ENCODE measurements around the gene SPATA24. TPM values are rescaled to one million over a fixed set of nuclear protein-coding genes. Genes with fewer than 3 reads are reported as not detected.

SPATA24 gene, protein sequence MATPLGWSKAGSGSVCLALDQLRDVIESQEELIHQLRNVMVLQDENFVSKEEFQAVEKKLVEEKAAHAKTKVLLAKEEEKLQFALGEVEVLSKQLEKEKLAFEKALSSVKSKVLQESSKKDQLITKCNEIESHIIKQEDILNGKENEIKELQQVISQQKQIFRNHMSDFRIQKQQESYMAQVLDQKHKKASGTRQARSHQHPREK
- 3.9 and 5.2 TPM in 2 replicates for total RNA-seq

DNA sequence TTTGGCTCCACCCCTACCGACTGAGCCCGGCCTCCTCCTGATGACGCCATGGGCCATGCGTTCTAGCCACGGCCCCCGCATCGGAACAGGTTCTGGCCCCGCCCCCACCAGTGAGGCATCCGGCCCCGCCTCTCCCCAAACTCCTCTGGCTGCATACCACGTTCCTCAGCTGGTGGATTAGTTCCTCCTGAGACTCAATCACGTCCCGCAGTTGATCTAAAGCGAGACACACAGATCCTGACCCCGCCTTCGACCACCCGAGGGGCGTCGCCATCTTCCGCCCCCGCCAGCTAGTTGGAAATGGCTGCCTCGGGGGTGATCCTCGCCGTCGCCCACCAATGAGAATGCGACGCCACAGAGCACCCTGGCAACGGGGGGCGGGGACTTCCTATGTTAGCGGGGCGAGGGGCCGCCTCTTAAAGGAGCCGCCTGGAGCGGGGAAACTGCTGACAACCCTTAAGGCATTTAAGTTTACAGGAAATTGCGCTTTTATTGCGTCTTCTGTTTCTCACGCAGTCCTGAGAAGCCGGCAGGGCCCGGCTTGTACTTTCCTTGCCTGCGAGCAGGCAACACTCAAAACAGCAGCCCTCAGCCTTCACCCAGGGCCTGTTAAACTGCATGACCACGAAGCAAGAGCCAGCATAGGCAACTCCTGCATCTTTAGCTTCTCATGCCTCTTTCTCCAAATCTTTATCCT lies at the start of gene SPATA24:
Gene SPATA24, minus strand, starts transcription at position 303 of the 697 bp plus-strand sequence. Its CDS starts 29 bp downstream, at position 274.
- TF ChIP-seq, protein P1, sequence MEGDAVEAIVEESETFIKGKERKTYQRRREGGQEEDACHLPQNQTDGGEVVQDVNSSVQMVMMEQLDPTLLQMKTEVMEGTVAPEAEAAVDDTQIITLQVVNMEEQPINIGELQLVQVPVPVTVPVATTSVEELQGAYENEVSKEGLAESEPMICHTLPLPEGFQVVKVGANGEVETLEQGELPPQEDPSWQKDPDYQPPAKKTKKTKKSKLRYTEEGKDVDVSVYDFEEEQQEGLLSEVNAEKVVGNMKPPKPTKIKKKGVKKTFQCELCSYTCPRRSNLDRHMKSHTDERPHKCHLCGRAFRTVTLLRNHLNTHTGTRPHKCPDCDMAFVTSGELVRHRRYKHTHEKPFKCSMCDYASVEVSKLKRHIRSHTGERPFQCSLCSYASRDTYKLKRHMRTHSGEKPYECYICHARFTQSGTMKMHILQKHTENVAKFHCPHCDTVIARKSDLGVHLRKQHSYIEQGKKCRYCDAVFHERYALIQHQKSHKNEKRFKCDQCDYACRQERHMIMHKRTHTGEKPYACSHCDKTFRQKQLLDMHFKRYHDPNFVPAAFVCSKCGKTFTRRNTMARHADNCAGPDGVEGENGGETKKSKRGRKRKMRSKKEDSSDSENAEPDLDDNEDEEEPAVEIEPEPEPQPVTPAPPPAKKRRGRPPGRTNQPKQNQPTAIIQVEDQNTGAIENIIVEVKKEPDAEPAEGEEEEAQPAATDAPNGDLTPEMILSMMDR (IDR thresholded peaks at IDR 0.05; ENCODE audit: insufficient read depth, low read depth, low read length): no peak
- DNase-seq (ENCODE audit: low read depth): peak; percentile 99
- H3K4me3 ChIP-seq (ENCODE audit: low read depth, low read length): peak within 1 kb of the TSS; percentile 64

DNA sequence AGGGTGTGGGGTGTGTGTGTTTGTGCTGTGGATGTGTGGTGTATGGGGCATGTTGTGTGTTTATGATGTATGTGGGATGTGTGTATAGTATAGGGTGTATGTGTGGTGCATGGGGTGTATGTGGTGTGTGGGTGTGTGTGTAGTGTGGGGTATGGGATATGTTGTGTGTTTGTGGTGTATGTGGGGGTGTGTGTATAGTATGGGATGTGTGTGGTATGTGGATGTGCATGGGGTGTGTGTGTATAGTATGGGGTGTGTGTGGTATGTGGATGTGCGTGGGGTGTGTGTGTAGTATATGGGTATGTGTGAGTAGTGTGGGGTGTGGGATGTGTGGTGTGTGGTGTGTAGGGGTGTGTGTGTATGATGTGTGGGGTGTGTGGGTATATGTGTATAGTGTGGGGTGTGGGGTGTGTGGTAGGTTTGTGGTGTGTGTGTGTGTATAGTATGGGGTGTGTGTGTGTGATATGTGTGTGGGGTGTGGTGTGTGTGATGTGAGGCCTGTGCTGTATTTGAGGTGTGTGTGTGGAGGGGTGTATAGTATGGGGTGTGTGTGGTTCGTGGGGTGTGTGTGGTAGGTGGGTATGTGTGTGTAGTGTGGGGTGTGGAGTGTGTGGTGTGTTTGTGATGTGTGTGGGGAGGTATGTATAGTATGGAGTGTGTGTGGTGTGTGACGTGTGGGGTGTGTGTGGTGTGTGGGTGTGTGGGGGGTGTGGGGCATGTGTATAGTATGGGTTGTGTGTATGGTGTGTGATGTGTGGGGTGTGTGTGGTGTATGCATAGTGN lies 48.2 kb upstream of the SPATA24 start:
- no peak for DNase-seq (ENCODE audit: low read depth)
- no peak overlapping the region for H3K4me3 ChIP-seq (ENCODE audit: low read depth, low read length)
- TF ChIP-seq, protein P1 (IDR thresholded peaks at IDR 0.05; ENCODE audit: insufficient read depth, low read depth, low read length): no peak

DNA sequence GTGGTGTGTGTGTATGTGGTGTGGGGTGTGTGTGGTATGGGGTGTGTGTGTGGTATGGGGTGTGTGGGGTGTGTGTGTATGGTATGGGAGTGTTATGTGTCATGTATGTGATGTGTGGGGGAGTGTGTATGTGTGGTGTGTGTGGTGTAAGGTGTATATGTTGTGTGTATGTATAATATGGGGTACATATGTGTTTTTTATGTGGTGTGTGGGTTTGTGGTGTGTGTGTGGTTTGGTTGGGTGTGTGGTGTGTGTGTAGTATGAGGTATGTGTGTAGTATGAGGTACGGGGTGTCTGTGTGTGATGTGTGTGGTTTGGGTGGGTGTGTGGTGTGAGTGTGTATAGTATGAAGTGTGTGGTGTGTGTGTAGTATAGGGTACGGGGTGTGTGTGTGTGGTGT lies 47.3 kb upstream of the SPATA24 start:
- TF ChIP-seq, protein P1 (IDR thresholded peaks at IDR 0.05; ENCODE audit: insufficient read depth, low read depth, low read length): no peak
- H3K4me3 ChIP-seq (ENCODE audit: low read depth, low read length): no peak overlapping the region
- no peak for DNase-seq (ENCODE audit: low read depth)

DNA sequence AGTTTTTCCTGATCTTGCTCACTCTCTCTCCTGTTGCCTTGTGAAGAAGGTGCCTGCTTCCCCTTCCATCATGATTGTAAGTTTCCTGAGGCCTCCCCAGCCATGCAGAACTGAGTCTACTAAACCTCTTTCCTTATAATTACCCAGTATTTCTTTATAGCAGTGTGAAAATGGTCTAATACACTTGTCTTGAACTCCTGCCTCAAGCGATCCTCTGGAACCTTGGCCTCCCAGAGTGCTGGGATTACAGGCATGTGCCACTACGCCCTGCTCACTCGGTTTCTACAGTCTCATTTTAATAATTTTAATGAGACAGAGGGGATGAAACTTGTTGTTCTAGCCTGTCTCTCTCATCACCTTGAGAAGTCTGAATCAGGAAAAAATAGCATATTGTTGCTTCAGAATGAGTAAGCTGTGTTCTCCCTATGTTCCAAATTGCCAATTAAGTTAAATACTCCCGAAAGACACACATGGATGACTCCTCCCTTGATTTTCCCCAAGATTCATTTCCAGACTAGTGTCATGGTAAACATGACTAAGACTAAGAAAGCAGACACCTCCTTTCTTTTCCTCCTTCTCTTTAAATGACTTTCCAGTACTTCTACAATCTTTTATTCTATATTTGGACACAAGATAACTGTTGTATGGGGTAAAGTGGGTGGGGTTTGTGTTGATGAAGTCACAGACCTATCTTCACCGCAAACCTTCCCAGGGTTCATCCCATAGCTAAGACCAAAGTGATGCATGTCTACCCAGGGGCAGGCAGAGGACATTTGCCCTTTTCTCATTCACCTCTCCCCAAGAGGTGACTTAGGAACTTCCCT lies 43.3 kb upstream of the SPATA24 start:
- no peak overlapping the region for H3K4me3 ChIP-seq (ENCODE audit: low read depth, low read length)
- TF ChIP-seq, protein P1 (IDR thresholded peaks at IDR 0.05; ENCODE audit: insufficient read depth, low read depth, low read length): no peak
- DNase-seq (ENCODE audit: low read depth): no peak

DNA sequence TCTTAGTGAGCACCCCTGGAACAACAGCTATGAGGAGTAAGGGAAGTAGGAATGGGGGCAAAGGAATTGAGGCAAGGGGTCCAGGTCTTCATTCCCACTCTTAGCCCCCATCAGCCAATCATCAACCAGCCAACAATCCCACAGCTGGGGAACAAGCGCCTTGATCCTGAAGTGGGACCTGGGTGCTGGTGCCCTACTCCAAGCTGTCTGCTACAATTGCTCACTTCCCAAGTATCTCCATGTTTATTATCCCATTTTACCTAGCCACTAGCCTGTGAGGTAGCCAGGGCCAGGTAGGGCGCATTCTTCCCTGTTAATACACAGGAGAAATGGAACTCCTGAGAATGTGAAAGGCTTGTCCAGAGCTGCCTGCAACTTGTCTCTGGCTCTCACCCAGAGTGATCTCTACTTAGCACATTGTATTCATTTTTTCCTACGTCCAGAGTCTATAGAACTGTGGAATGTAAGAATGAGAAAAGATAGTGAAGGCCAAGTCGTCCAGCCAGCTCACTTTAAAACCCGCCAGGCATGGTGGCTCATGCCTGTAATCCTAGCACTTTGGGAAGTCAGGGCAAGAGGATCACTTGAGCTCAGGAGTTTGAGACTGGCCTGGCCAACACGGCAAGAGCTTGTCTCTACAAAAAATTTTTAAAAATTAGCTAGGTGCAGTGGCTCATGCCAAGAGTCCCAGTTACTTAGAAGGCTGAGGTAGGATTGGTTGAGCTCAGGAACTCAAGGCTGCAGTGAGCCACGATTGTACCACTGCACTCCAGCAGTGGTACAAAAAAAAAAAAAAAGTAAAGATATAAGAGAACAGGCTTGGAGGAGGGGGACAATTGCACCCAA lies 41.7 kb upstream of the SPATA24 start:
- TF ChIP-seq, protein P1 (IDR thresholded peaks at IDR 0.05; ENCODE audit: insufficient read depth, low read depth, low read length): no peak

More for the DNA sequence above, 41.7 kb upstream of the SPATA24 start:
- peak; percentile 62 for DNase-seq (ENCODE audit: low read depth)
- H3K4me3 ChIP-seq (ENCODE audit: low read depth, low read length): no peak overlapping the region

All from fibroblast of villous mesenchyme (primary cell).